Measurements from ENCODE around the gene SH2D2A. TPM values are rescaled to one million over a fixed set of nuclear protein-coding genes. Genes with fewer than 3 reads are reported as not detected.

SH2D2A gene
- total RNA-seq, 1 donor from 2014 or later: 1.8 TPM

DNA sequence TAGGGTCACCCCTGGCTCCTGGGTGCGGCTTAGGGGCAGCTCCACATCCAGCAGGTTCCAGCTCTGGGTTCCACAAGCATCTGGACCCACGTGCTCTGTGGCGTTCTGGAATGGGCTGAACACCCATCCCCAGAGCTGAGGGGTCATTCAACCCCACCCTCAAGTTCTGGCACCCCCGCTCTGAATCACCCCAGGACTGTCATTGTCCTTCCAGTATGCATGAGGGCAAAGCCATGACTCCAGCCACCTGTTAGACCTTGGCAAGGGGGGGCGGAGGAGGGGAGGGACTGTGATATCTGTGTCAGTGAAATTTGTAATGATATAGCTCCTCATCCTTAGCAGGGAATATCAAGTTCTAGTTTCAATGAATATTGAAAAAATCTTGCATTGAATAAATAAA lies 30.0 kb upstream of the SH2D2A start:
- TF ChIP-seq CTCF (IDR thresholded peaks at IDR 0.05; ENCODE audit: insufficient read depth, low read length, severe bottlenecking): no peak
- DNase-seq (ENCODE audit: low read depth) (no peak), FAIRE-seq (no peak)
- Histone ChIP-seq H3K36me3 (ENCODE audit: control insufficient read depth, insufficient read depth, low read length) (no peaks in the 10 kb centered on the region), H3K4me3 (ENCODE audit: low read depth, low read length) (no peak overlapping the region), H3K27me3 (ENCODE audit: control insufficient read depth, insufficient read depth, low read length) (peaks cover 40% of the 10 kb centered on the region)

DNA sequence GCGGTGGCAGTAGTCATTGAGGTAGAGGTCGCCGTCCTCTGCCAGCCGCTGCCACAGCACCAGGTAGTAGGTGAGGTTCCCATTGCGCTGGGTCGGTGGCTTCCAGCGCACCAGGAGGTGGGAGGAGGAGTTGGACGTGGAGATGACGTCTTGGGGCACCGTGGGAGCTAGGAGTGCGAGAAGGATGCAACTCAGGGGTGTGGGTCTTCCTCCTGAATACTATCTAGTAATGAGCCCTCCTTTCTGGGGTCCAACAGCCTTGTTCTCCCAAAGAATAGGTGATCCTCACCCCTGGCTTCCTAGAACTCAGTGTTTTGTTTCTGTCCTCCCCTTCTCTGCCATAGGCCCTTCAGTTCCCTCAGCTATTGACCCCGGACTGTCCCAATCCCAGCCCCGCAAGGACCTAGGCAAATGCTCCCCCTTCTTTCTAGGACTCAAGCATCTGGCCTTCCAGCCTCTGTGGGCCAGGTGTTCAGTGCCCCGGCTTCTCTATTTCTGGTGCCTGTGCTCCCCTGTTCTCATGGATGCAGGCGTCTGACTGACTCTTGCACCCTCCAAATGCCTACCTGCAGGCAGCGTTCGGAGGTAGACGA lies 29.4 kb upstream of the SH2D2A start:
- no peaks in the 10 kb centered on the region for H3K36me3 ChIP-seq (ENCODE audit: control insufficient read depth, insufficient read depth, low read length)
- TF ChIP-seq CTCF (IDR thresholded peaks at IDR 0.05; ENCODE audit: insufficient read depth, low read length, severe bottlenecking): no peak
- FAIRE-seq (no peak), DNase-seq (ENCODE audit: low read depth) (no peak)
- H3K27me3 ChIP-seq (ENCODE audit: control insufficient read depth, insufficient read depth, low read length): peaks cover 39% of the 10 kb centered on the region
- no peak overlapping the region for H3K4me3 ChIP-seq (ENCODE audit: low read depth, low read length)

DNA sequence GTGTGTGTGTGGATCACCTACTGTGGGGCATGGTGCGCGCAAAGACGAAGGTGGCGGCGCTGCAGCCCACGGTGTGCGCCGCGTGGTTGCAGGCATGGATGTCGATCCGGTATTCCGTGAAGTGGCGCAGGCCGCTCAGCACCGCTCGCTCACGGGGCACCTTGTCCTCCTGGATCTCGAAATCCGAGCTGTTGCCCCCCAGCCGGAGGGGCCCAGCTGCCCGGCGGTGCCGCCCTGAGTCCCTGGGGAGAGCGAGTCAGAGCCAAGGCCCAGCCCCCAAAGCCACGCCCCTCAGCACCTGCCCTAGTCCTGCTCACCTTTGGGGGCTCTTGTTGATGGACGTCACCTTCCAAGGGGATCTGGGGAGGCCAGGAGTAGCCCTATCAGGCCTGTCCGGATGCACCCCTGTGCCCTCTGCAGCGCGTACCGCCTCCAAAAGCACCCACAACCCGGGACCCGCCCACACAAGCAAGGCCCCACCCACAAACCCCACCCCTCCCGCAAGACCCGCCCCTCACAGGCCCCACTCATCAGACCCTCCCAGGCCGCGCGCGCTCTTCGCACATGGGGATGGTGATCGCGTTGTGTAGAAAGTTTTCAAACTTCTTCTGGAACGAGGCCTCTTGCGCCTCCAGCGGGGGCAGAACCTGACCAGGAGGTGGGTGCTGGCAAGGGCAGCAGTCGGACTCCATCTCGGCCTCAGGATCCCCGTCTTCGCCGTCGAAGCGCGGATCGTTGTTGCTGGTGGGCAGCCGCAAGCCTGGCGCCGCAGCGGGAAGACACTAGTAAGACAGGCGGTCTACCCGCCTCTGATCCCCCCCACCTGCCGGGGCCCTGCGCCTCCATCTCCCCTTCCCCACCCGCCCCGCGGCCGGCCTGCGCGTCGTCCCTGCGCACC lies 28.7 kb upstream of the SH2D2A start:
- TF ChIP-seq CTCF (IDR thresholded peaks at IDR 0.05; ENCODE audit: insufficient read depth, low read length, severe bottlenecking): no peak
- H3K27me3 ChIP-seq (ENCODE audit: control insufficient read depth, insufficient read depth, low read length): peaks cover 39% of the 10 kb centered on the region
- no peaks in the 10 kb centered on the region for H3K36me3 ChIP-seq (ENCODE audit: control insufficient read depth, insufficient read depth, low read length)
- DNase-seq (ENCODE audit: low read depth): no peak
- H3K4me3 ChIP-seq (ENCODE audit: low read depth, low read length): no peak overlapping the region
- no peak for FAIRE-seq

DNA sequence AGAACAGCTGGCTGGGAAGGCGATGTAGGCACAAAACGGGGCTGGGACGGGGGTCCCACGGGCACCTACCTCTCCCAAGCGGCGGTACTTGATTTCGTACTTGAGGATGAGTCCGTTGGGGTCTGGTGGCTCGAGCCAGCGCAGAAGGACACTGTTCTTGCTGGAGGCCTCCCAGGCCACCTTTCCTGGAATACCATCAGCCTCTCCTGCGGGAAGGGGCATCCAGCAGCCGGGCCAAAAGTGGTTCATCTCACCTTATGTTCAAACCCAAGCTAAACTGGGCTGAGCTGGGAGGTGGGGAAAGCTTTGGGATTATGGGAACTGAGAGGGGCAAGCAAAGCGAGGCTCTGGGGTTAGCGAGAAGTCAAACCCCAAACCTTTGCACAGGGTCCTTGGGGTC lies 28.0 kb upstream of the SH2D2A start:
- no peak for FAIRE-seq
- TF ChIP-seq CTCF (IDR thresholded peaks at IDR 0.05; ENCODE audit: insufficient read depth, low read length, severe bottlenecking): no peak
- no peak overlapping the region for H3K4me3 ChIP-seq (ENCODE audit: low read depth, low read length)
- no peaks in the 10 kb centered on the region for H3K36me3 ChIP-seq (ENCODE audit: control insufficient read depth, insufficient read depth, low read length)
- H3K27me3 ChIP-seq (ENCODE audit: control insufficient read depth, insufficient read depth, low read length): peaks cover 39% of the 10 kb centered on the region
- no peak for DNase-seq (ENCODE audit: low read depth)

GRCh38 chr1:156844102-156844501 lies 27.5 kb upstream of the SH2D2A start:
- TF ChIP-seq CTCF (IDR thresholded peaks at IDR 0.05; ENCODE audit: insufficient read depth, low read length, severe bottlenecking): no peak
- FAIRE-seq (no peak), DNase-seq (ENCODE audit: low read depth) (no peak)

More at GRCh38 chr1:156844102-156844501, 27.5 kb upstream of the SH2D2A start:
- Histone ChIP-seq H3K27me3 (ENCODE audit: control insufficient read depth, insufficient read depth, low read length) (peaks cover 41% of the 10 kb centered on the region), H3K4me3 (ENCODE audit: low read depth, low read length) (no peak overlapping the region), H3K36me3 (ENCODE audit: control insufficient read depth, insufficient read depth, low read length) (no peaks in the 10 kb centered on the region)

Data from bronchial epithelial cell (primary cell).